ENCODE measurements around the gene HMGB2. TPM values are rescaled to one million over a fixed set of nuclear protein-coding genes. Genes with fewer than 3 reads are reported as not detected.

HMGB2 gene
- total RNA-seq, 1 experiment from 2014 or later: 101 TPM

DNA sequence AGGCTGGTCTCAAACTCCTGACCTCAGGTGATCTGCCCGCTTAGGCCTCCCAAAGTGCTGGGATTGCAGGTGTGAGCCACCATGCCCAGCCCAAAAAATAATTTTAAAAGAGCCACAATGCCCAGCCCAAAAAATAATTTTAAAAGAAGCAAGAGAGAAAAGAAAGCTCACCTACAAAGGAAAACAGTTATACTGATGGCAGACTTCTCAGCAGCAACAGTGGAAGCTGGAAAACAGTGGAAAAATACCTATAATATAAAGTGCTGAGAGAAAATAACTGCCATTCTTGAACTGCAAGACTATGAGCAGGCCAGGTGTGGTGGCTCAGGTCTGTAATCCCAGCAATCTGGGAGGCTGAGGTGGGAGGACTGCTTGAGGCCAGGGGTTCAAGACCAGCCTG is 13.3 kb upstream of the HMGB2 start:
- Histone ChIP-seq H3K4me1 (ENCODE audit: low read length) (no peaks in the 10 kb centered on the region), H3K4me2 (ENCODE audit: low read depth, low read length, poor library complexity, severe bottlenecking) (no peak overlapping the region), H3K79me2 (ENCODE audit: low read length) (no peaks in the 10 kb centered on the region), H3K27me3 (ENCODE audit: low read length) (no peaks in the 10 kb centered on the region), H3K36me3 (ENCODE audit: insufficient read depth, low read length) (no peaks in the 10 kb centered on the region), H3K9ac (ENCODE audit: low read length) (no peak overlapping the region), H3K9me3 (ENCODE audit: low read length) (no peaks in the 10 kb centered on the region), H4K20me1 (ENCODE audit: insufficient read depth, low read depth, low read length) (no peaks in the 10 kb centered on the region), H3K9me2 (replicated peaks; ENCODE audit: insufficient read depth, low read length) (no peaks in the 10 kb centered on the region), H3K4me3 (ENCODE audit: low read length) (no peak overlapping the region), H2AFZ (ENCODE audit: low read length) (no peak overlapping the region), H3K27ac (ENCODE audit: low read length) (no peak overlapping the region)
- DNase-seq: no peak

DNA sequence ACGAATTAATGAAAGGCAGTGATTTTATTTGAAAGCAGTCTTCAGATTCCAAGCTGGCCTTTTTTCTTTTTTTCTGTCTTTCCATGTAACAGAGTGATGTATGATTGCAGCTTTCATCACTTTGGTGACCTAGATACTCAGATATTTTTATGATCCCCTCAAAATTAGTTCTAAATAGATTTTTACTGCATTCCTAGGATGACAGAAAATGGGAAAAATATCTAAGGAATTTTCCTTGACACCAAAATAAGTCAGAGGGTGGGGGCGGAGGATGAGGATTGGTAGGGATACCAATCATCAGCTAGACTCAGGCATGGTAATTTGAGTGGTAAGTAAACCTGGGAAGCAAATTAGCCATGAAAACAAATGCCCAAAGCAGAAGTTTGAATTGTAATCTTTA is 11.9 kb upstream of the HMGB2 start:
- H4K20me1 ChIP-seq (ENCODE audit: insufficient read depth, low read depth, low read length): no peaks in the 10 kb centered on the region

DNA sequence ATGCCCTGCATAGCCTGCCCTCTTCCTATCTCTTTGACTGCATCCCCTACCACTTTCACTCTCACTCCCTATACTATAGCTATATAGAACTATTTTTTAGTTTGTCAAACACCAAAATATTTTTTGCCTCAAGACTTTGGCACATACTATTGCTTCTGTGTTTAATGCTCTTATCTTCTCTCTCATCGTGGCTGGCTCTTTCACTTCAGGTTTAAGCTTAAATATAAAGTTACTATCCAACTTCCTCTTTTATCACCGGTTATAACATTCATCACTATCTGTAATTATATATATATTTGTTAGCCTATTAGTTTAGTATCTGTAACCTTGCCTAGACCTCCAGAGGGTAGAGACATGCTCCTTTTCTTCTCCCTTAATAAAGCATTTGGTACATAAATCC is 11.5 kb upstream of the HMGB2 start:
- no peaks in the 10 kb centered on the region for H4K20me1 ChIP-seq (ENCODE audit: insufficient read depth, low read depth, low read length)
- no peaks in the 10 kb centered on the region for H3K27me3 ChIP-seq (ENCODE audit: low read length)
- no peak overlapping the region for H3K4me2 ChIP-seq (ENCODE audit: low read depth, low read length, poor library complexity, severe bottlenecking)
- no peak overlapping the region for H3K27ac ChIP-seq (ENCODE audit: low read length)
- H3K79me2 ChIP-seq (ENCODE audit: low read length): no peaks in the 10 kb centered on the region
- H3K9ac ChIP-seq (ENCODE audit: low read length): no peak overlapping the region
- no peaks in the 10 kb centered on the region for H3K9me2 ChIP-seq (replicated peaks; ENCODE audit: insufficient read depth, low read length)
- no peak overlapping the region for H2AFZ ChIP-seq (ENCODE audit: low read length)
- H3K4me3 ChIP-seq (ENCODE audit: low read length): no peak overlapping the region
- H3K36me3 ChIP-seq (ENCODE audit: insufficient read depth, low read length): no peaks in the 10 kb centered on the region
- DNase-seq: no peak
- no peaks in the 10 kb centered on the region for H3K4me1 ChIP-seq (ENCODE audit: low read length)
- H3K9me3 ChIP-seq (ENCODE audit: low read length): no peaks in the 10 kb centered on the region

More for the DNA sequence above, 11.9 kb upstream of the HMGB2 start:
- Histone ChIP-seq H3K9me2 (replicated peaks; ENCODE audit: insufficient read depth, low read length) (no peaks in the 10 kb centered on the region), H2AFZ (ENCODE audit: low read length) (no peak overlapping the region), H3K4me1 (ENCODE audit: low read length) (no peaks in the 10 kb centered on the region), H3K36me3 (ENCODE audit: insufficient read depth, low read length) (no peaks in the 10 kb centered on the region), H3K79me2 (ENCODE audit: low read length) (no peaks in the 10 kb centered on the region), H3K9me3 (ENCODE audit: low read length) (no peaks in the 10 kb centered on the region), H3K9ac (ENCODE audit: low read length) (no peak overlapping the region), H3K27ac (ENCODE audit: low read length) (no peak overlapping the region), H3K27me3 (ENCODE audit: low read length) (no peaks in the 10 kb centered on the region), H3K4me2 (ENCODE audit: low read depth, low read length, poor library complexity, severe bottlenecking) (no peak overlapping the region), H3K4me3 (ENCODE audit: low read length) (no peak overlapping the region)
- DNase-seq: no peak

DNA sequence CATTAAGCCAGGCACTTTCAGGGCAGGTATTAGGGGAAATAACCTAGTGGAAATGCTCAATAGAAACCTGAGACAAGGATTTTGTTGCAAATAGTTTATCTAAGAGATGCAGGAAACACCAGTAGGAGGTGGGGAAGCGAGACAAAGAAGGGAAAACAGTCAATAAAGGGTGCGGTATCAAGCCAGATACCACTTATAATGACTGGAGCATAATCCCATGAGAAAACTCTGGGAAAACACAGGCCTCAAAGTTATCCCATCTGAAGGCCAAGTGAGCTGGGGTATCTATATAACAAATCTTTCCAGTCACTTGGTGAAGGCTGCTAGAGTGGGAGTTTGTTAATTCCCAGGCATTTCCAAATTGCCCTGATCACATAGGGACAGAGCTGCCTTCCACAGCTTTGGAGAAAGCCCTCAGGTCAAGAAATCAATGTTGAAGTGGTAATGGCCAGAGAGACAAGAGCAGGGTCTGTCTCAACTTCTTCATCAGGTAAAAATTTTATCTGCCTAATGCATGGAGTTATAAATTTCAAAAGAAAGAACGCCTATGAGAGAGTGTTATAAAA is 9.8 kb upstream of the HMGB2 start:
- H3K9me3 ChIP-seq (ENCODE audit: low read length): no peaks in the 10 kb centered on the region
- H2AFZ ChIP-seq (ENCODE audit: low read length): no peak overlapping the region
- H3K36me3 ChIP-seq (ENCODE audit: insufficient read depth, low read length): no peaks in the 10 kb centered on the region
- DNase-seq: no peak
- no peaks in the 10 kb centered on the region for H3K9me2 ChIP-seq (replicated peaks; ENCODE audit: insufficient read depth, low read length)
- H3K4me2 ChIP-seq (ENCODE audit: low read depth, low read length, poor library complexity, severe bottlenecking): no peak overlapping the region
- no peaks in the 10 kb centered on the region for H4K20me1 ChIP-seq (ENCODE audit: insufficient read depth, low read depth, low read length)
- H3K4me3 ChIP-seq (ENCODE audit: low read length): no peak overlapping the region
- H3K9ac ChIP-seq (ENCODE audit: low read length): no peak overlapping the region
- H3K27me3 ChIP-seq (ENCODE audit: low read length): no peaks in the 10 kb centered on the region
- no peak overlapping the region for H3K27ac ChIP-seq (ENCODE audit: low read length)
- no peaks in the 10 kb centered on the region for H3K79me2 ChIP-seq (ENCODE audit: low read length)
- H3K4me1 ChIP-seq (ENCODE audit: low read length): no peaks in the 10 kb centered on the region

DNA sequence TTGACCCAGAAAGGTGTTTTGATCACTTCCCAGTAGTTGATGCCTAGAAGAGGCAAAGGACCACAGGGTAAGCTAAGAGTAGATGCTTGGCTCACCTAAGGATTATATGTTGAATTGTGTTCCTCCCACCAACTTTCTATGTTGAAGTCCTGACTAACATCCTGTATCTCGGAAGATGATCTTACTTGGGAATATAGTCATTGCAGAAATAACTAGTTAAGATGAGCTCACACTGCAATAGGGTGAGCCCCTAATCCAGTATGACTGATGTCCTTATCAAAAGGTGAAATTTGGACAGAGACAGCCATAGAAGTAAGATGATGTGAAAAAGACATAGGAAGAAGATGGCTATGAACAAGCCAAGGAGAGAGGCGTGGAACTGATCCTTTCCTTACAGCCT is 3.3 kb upstream of the HMGB2 start:
- Histone ChIP-seq H2AFZ (ENCODE audit: low read length) (no peak overlapping the region), H3K27me3 (ENCODE audit: low read length) (no peaks in the 10 kb centered on the region), H3K36me3 (ENCODE audit: insufficient read depth, low read length) (peaks cover 3% of the 10 kb centered on the region; the same call in 1 of the 2 replicates), H3K9ac (ENCODE audit: low read length) (no peak overlapping the region), H3K4me1 (ENCODE audit: low read length) (peaks cover 21% of the 10 kb centered on the region), H3K9me3 (ENCODE audit: low read length) (no peaks in the 10 kb centered on the region), H3K4me2 (ENCODE audit: low read depth, low read length, poor library complexity, severe bottlenecking) (no peak overlapping the region), H3K4me3 (ENCODE audit: low read length) (no peak overlapping the region), H3K9me2 (replicated peaks; ENCODE audit: insufficient read depth, low read length) (no peaks in the 10 kb centered on the region), H3K79me2 (ENCODE audit: low read length) (peaks cover 16% of the 10 kb centered on the region), H3K27ac (ENCODE audit: low read length) (no peak overlapping the region), H4K20me1 (ENCODE audit: insufficient read depth, low read depth, low read length) (no peaks in the 10 kb centered on the region)
- DNase-seq: no peak

DNA sequence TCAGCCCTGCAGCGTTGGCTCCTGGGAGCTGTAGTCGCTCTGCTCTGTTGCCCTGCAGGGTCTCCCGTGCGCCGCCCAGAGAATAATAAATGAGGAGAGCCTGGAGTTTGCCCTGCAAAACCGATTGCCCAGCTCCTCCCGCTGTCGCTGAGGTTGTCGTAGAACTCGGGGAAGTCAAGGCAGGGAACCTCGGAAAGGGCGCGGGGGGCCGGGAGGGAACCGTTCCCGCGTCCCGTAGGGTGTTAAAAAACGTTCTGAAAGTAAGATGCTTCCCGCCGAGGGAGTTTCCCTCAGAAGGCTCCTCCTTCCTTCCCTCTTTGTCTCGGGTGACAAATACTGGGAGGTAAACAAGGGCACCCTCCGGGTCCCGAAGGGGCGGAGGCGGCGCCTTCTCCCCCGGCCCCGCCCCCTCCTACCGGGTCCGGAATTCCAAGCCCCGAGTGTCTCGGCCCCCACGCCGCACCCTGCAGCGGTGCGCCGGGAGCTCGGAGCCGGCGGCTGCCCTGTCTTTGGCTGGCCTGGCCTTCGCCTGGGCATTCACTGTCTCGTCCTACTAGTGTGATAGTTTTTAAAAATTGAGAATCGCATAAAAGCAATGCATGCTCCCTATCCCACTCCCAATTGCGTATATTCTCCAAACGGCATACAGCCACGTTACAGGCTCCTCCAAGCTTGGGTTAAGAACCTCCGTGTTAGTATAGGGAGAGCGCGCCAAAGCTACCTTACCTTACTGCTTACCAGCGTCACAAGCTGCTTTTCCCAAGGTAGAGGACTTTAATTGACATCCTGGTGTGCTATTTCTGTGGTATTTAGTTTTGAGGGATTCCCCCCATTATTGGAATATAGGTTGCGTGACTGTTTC is 964 bp upstream of the HMGB2 start:
- Histone ChIP-seq H3K4me1 (ENCODE audit: low read length) (peaks cover 30% of the 10 kb centered on the region), H3K27ac (ENCODE audit: low read length) (0 out of 2 replicates have a peak overlapping the region, but pooled peaks have one; percentile 61), H3K79me2 (ENCODE audit: low read length) (peaks cover 25% of the 10 kb centered on the region), H3K9me2 (replicated peaks; ENCODE audit: insufficient read depth, low read length) (no peaks in the 10 kb centered on the region), H3K27me3 (ENCODE audit: low read length) (no peaks in the 10 kb centered on the region), H3K4me3 (ENCODE audit: low read length) (peak overlapping the region; percentile 85), H3K9ac (ENCODE audit: low read length) (peak overlapping the region; percentile 81), H3K9me3 (ENCODE audit: low read length) (no peaks in the 10 kb centered on the region), H3K4me2 (ENCODE audit: low read depth, low read length, poor library complexity, severe bottlenecking) (peak overlapping the region; percentile 74), H2AFZ (ENCODE audit: low read length) (no peak overlapping the region; the same call in 1 of the 2 replicates), H4K20me1 (ENCODE audit: insufficient read depth, low read depth, low read length) (no peaks in the 10 kb centered on the region), H3K36me3 (ENCODE audit: insufficient read depth, low read length) (peaks cover 20% of the 10 kb centered on the region)
- DNase-seq: peak; percentile 55

DNA sequence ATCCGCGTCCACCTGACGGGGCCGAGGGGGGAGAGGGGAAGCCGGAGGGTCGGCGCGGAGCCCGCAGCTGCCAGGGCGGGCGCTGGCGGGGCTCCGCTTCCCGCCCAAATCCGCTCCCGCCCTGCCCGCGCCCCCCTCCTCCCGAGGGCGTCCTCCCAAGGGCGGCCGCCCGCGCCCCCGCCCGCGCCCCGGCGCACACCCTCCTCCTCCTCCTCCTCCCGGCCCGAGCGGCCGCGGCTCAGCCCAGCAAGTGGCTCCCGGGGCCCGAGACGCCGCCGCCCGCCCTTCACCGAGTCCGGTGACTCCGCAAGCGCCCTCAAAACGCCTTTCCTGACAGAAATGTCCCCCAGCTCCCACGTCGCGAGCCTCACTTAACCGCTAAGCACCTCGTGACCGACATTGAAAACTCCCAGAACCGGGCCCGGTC is 487 bp downstream of the HMGB2 start:
- H3K9ac ChIP-seq (ENCODE audit: low read length): peak overlapping the region; percentile 97
- H3K27me3 ChIP-seq (ENCODE audit: low read length): no peaks in the 10 kb centered on the region
- no peaks in the 10 kb centered on the region for H3K9me3 ChIP-seq (ENCODE audit: low read length)
- H3K4me2 ChIP-seq (ENCODE audit: low read depth, low read length, poor library complexity, severe bottlenecking): peak overlapping the region; percentile 85
- peaks cover 25% of the 10 kb centered on the region for H3K79me2 ChIP-seq (ENCODE audit: low read length)
- no peaks in the 10 kb centered on the region for H3K9me2 ChIP-seq (replicated peaks; ENCODE audit: insufficient read depth, low read length)
- H4K20me1 ChIP-seq (ENCODE audit: insufficient read depth, low read depth, low read length): no peaks in the 10 kb centered on the region
- peak; percentile 57 for DNase-seq
- peak overlapping the region; percentile 91 for H3K27ac ChIP-seq (ENCODE audit: low read length)
- peak overlapping the region; percentile 85 for H3K4me3 ChIP-seq (ENCODE audit: low read length)
- H2AFZ ChIP-seq (ENCODE audit: low read length): no peak overlapping the region
- H3K4me1 ChIP-seq (ENCODE audit: low read length): peaks cover 30% of the 10 kb centered on the region
- H3K36me3 ChIP-seq (ENCODE audit: insufficient read depth, low read length): peaks cover 27% of the 10 kb centered on the region

DNA sequence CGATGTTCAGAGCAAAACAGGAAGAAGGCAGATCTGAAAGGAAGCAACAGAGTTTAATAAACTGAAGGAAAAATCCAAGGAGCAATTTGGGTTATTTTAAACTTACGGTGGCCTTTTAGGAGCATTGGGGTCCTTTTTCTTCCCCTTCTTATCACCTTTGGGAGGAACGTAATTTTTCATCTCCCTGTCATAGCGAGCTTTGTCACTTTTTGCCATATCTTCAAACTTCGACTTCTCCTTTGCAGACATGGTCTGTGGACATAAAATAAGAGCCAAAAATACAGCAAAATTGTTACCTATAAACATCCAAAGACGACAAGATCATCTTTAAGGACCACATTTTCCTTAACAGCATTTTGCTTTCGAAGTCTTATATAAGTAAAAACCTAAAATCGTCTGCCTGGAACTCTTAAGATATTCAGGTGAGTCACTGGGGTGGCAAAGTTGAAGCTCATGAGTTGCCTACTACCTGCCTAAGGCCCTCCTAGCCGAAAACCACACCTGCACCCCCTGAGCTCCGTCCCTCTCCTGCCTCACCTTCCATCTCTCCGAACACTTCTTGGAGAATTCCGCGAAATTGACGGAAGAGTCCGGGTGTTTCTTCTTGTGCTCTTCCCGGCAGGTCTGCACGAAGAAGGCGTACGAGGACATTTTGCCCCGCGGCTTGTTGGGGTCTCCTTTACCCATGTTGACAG is 1.0 kb downstream of the HMGB2 start:
- peak overlapping the region; percentile 91 for H3K27ac ChIP-seq (ENCODE audit: low read length)
- H3K27me3 ChIP-seq (ENCODE audit: low read length): no peaks in the 10 kb centered on the region
- peak overlapping the region; percentile 97 for H3K9ac ChIP-seq (ENCODE audit: low read length)
- peak overlapping the region; percentile 85 for H3K4me3 ChIP-seq (ENCODE audit: low read length)
- H4K20me1 ChIP-seq (ENCODE audit: insufficient read depth, low read depth, low read length): no peaks in the 10 kb centered on the region
- H3K4me2 ChIP-seq (ENCODE audit: low read depth, low read length, poor library complexity, severe bottlenecking): peak overlapping the region; percentile 85
- peaks cover 27% of the 10 kb centered on the region for H3K36me3 ChIP-seq (ENCODE audit: insufficient read depth, low read length)
- H2AFZ ChIP-seq (ENCODE audit: low read length): no peak overlapping the region
- peaks cover 25% of the 10 kb centered on the region for H3K79me2 ChIP-seq (ENCODE audit: low read length)
- H3K9me3 ChIP-seq (ENCODE audit: low read length): no peaks in the 10 kb centered on the region
- no peaks in the 10 kb centered on the region for H3K9me2 ChIP-seq (replicated peaks; ENCODE audit: insufficient read depth, low read length)
- peak; percentile 55 for DNase-seq
- H3K4me1 ChIP-seq (ENCODE audit: low read length): peaks cover 30% of the 10 kb centered on the region

Measured in Karpas-422 (cell line).